Cardiac fibroblast (primary cell): Measurements from ENCODE around the gene MEOX1.
A peak's percentile ranks its signal among the peaks of the same experiment; 100 is the strongest.
"Not testable (repeated sequence)": the region's sequence is repeated elsewhere in the genome, so short reads cannot be mapped to it uniquely, and the experiment has no call there.

Source experiments
- DNase-seq, 2 donors: peaks; one replicate each; pipeline versions ENCODE4 v3.0.0 to v3.0.0-alpha.2; 2010; ENCODE audit warnings: low read depth in 2 of 2
- H3K4me3 ChIP-seq, 2 donors: replicated peaks in 1 of 2; 1 replicate in 1 of 2; 2 replicates in 1 of 2; pipeline ENCODE4 v1.5.1; 2011; ENCODE audit warnings: low read depth in 2 of 2, low read length in 2 of 2, mild to moderate bottlenecking in 2 of 2, moderate library complexity in 1 of 2
- TF ChIP-seq, protein P1 (sequence below): IDR thresholded peaks from one replicate; pipeline ENCODE4 v1.5.1; 2011; ENCODE audit warnings: low read depth, mild to moderate bottlenecking, low read length, inconsistent platforms

The MEOX1 gene

DNA sequence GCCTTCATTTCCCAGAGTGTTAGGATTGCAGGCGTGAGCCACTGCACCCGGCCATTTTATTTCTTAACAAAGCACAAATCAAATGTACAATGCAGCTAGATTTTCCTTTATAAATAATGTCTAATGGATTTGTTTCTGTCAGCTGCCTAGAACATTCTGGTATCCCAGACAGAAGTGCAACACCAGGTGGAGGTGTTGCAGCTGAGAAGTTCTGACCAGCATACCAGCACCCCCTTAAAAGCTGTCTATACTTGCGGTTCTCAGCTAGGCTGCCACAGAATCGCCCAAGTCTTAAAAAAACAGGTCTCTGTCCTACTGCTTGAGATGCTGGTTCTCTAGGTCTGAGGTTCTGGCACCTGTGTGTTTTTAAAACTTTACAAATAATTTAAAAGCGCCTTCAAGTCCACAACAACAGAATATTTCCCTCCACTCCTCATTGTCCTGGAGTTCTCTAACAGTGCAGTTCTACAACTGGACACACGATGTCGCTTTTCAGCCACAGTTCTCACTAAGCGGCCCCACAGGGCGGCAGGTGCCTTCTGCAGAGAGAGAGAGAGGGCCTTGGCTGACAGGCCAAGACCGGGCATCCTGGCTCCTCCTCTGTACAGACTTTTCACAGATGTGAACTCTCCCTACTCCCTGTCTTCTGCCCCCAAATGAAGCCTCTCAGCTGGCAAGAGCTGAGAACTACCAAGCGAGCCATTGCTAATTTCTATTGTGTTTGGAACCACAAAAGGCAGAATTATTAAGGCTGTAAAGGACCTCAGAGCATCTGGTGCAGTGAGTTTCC, 32.6 kb upstream of the MEOX1 start:
- DNase-seq = peak; percentile 87 to 88
- TF ChIP-seq, protein P1, sequence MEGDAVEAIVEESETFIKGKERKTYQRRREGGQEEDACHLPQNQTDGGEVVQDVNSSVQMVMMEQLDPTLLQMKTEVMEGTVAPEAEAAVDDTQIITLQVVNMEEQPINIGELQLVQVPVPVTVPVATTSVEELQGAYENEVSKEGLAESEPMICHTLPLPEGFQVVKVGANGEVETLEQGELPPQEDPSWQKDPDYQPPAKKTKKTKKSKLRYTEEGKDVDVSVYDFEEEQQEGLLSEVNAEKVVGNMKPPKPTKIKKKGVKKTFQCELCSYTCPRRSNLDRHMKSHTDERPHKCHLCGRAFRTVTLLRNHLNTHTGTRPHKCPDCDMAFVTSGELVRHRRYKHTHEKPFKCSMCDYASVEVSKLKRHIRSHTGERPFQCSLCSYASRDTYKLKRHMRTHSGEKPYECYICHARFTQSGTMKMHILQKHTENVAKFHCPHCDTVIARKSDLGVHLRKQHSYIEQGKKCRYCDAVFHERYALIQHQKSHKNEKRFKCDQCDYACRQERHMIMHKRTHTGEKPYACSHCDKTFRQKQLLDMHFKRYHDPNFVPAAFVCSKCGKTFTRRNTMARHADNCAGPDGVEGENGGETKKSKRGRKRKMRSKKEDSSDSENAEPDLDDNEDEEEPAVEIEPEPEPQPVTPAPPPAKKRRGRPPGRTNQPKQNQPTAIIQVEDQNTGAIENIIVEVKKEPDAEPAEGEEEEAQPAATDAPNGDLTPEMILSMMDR = peak; percentile 88
- no peak overlapping the region for H3K4me3 ChIP-seq

DNA sequence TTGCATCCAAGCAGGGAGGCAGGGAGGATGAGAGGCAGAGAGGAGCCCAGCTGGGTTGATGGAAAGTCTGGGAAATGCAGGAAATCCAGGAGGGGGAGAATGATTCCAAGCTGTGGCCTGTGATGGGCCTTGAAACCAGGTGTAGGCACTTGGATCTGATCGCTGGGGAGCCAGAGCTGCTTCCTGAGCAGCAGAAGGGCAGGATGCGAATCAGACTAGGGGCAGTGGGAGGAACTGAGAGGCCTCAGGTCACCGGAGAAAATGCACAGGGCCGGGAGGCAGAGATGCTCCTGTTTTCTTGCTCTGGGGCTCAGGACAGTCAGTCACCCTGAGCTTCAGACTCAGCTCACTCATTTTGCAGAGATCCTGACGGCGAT, 29.6 kb upstream of the MEOX1 start:
- DNase-seq = no peak
- no peak overlapping the region for H3K4me3 ChIP-seq
- TF ChIP-seq, protein P1 = no peak

DNA sequence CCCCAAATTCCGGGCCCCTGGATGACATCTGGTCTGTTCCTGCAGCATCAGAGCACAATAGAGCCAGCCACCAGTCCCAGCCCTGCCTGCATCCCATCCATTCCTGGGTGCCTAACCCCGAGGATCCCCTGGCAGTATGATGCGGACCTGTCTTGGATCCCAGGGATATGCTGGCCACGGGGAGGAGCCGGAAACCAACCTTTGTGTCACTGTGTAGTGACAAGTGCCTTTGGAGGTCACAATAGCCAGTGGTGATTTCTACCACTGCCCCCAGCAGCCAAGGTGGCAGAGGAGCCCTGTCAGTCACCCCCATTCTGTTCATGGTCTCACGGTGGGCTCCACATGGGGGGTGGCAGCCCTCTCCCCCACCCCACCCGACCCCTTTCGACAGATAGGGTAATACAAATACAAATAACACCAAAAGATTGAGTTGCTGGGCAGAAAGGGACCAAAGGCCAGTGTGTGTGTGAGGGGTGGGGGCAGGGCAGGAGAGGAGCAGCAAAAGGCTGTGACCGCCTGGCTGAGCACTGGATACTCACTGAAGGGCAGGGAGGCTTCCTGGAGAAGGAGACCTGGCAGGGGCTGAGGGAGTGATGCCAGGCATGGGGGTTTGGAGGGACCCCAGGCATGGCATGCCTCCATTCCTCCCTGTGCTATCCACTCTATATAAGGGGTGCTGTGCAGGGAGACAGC, 29.0 kb upstream of the MEOX1 start:
- TF ChIP-seq, protein P1 = no peak
- no peak overlapping the region for H3K4me3 ChIP-seq
- DNase-seq = no peak

DNA sequence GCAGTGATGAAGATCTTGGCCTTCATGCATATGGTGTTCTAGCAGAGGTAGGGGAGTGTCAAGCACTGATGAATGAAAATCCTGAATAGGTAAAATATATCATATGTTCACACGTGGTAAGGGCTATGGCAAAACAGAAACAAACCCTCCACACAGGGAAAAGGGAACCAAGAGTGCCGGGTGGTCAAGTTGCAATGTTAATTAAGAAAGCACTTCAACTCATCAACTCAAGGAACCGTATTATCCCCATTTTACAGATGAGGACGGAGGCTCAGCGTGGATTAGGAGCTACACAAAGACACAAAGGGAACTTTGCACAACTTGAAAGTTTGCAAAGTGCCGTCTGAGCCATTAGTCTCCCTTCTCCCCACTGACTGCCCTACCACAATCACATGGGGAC, 28.1 kb upstream of the MEOX1 start:
- H3K4me3 ChIP-seq = no peak overlapping the region
- TF ChIP-seq, protein P1 = no peak
- no peak for DNase-seq

DNA sequence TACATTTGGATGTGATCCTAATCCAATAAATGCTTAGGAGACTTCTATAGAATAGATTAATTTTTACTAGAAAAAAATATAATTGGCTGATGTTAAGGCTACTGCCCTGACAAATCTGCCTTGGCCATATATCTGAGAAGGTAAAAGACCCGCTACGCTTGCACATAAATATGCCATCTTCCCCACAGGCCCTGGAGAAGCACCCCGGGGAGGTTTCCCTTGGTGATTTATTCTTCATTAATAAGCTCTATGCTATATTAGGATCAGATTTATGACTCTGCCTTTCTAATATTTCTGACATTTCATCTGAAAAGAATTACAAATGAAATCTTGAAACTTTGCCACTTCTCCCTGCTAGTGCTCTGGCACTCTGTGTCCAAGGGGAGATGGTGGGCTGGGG, 27.4 kb upstream of the MEOX1 start:
- DNase-seq = no peak
- TF ChIP-seq, protein P1 = no peak
- H3K4me3 ChIP-seq = no peak overlapping the region

DNA sequence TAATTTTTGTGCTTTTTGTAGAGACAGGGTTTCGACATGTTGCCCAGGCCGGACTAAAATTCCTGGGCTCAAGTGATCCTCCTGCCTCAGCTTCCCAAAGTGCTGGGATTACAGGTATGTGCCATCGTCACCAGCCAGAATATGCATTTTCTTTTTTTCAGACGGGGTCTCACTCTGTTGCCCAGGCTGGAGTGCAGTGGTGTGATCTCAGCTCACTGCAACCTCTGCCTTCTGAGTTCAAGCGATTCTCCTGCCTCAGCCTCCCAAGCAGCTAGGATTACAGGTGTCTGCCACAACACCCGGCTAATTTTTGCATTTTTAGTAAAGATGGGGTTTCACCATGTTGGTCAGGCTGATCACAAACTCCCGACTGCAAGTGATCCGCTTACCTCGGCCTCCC, 25.2 kb upstream of the MEOX1 start:
- DNase-seq, H3K4me3 ChIP-seq: not testable (repeated sequence)

DNA sequence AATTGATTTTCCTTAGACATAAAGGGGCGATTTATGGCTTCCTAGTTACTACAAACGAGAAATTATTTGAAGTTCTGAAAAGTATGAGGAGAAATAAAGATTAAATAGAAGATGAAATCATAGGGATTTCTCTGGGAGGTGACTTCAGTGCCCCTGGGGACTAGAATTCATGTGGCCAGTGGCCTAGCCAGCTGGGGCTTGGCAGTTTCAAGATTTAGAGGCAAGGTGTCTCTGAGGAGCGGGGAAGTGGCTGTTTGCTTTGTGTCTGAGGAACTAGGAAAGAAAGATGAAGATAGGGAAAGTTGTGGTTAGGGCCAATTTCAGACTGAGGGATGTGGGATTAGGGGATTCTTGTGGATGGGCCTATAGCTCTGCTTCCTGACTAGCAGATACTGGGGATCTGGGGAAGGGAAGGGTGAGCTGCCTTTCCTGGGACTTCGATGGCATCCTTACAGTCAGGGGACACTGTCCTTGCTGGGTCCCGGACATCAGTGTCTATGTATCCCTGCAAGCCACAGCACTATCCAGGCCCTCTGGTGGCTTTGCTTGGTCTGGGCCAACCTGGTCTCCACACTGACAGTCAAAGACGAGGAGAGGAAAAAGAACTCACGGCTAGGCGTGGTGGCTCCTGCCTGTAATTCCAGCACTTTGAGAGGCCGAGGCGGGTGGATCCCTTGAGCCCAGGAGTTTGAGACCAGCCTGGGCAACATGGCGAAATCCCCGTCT, 22.4 kb upstream of the MEOX1 start:
- no peak overlapping the region for H3K4me3 ChIP-seq
- TF ChIP-seq, protein P1 = no peak
- DNase-seq = no peak
